Measurements from ENCODE around the gene HOXA11. TPM values are rescaled to one million over a fixed set of nuclear protein-coding genes. Genes with fewer than 3 reads are reported as not detected.

Gene HOXA11
- polyA plus RNA-seq, 1 of the 3 experiments (the other 2 are of a cell fraction) = not detected

DNA sequence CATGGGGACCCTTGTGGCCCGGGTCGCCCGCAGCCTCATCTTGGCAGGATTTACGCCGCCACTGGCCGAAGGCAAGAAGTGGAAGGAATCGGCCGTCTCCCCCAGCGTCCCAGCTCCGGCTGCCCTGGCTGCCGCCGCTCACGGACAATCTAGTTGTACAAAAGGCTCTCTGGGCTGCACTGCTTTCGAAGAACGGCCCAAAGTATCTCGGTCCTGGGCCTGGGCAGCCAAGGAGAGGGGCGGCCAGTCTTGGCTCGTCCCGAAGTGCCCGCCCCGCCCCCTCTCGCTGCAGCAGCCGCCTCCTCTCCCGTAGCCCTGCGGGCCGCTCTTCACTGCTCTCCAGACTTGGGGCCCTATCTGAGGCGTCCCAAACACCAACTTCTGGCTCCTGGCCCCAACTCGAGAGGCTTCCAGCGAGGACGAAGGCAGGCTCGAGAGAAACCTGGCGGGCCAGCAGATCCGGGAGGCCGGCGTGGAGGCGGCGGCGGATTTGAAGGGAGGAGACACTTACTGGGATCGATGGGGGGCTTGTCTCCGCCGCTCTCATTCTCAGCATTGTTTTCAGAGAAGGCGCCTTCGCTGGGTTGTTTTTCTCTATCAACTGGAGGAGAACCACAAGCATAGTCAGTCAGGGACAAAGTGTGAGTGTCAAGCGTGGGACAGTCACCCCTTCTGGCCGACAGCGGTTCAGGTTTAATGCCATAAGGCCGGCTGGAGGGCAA lies 20.5 kb downstream of the HOXA11 start:
- H2AFZ ChIP-seq (ENCODE audit: low read depth) = no peak overlapping the region
- no peak overlapping the region for H3K9ac ChIP-seq
- POLR2A ChIA-PET = no interaction called here
- H3F3A ChIP-seq (replicated peaks; ENCODE audit: insufficient read depth) = peaks cover 13% of the 10 kb centered on the region
- peaks cover 0 to 8% of the 10 kb centered on the region in 2 experiments; a peak in 1 of 4 replicates for H3K4me1 ChIP-seq (ENCODE audit: control insufficient read depth in 1 of 2, insufficient read depth in 2 of 2, low read depth in 1 of 2, low read length in 1 of 2)
- no peaks in the 10 kb centered on the region for H3K9me2 ChIP-seq
- H3K4me3 ChIP-seq (ENCODE audit: low read depth in 2 of 2, low read length in 1 of 2) = no peak overlapping the region
- H3K79me2 ChIP-seq (ENCODE audit: insufficient read depth) = no peaks in the 10 kb centered on the region
- CTCF ChIA-PET = interaction anchor here (0.6 to 12.1 kb wide), 4 partner anchors 10 to 1348 kb away, joined by 3 to 270 read pairs (median 104); partner anchors contain the start of genes HOXA10, HOXA3, HOXA5 and HOXA6
- H3K4me2 ChIP-seq = 0 out of 2 replicates have a peak overlapping the region, but pooled peaks have one; percentile 4
- H3K36me3 ChIP-seq (replicated peaks in 1 of 2; ENCODE audit: control insufficient read depth in 1 of 2, insufficient read depth in 2 of 2, low read length in 1 of 2) = no peaks in the 10 kb centered on the region
- H3K9me3 ChIP-seq = no peaks in the 10 kb centered on the region
- H3K27me3 ChIP-seq (ENCODE audit: insufficient read depth) = peaks cover 91% of the 10 kb centered on the region
- TF ChIP-seq, protein P1, sequence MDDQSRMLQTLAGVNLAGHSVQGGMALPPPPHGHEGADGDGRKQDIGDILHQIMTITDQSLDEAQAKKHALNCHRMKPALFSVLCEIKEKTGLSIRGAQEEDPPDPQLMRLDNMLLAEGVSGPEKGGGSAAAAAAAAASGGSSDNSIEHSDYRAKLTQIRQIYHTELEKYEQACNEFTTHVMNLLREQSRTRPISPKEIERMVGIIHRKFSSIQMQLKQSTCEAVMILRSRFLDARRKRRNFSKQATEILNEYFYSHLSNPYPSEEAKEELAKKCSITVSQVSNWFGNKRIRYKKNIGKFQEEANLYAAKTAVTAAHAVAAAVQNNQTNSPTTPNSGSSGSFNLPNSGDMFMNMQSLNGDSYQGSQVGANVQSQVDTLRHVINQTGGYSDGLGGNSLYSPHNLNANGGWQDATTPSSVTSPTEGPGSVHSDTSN (IDR thresholded peaks at IDR 0.05) = no peak
- TF ChIP-seq, protein P2, sequence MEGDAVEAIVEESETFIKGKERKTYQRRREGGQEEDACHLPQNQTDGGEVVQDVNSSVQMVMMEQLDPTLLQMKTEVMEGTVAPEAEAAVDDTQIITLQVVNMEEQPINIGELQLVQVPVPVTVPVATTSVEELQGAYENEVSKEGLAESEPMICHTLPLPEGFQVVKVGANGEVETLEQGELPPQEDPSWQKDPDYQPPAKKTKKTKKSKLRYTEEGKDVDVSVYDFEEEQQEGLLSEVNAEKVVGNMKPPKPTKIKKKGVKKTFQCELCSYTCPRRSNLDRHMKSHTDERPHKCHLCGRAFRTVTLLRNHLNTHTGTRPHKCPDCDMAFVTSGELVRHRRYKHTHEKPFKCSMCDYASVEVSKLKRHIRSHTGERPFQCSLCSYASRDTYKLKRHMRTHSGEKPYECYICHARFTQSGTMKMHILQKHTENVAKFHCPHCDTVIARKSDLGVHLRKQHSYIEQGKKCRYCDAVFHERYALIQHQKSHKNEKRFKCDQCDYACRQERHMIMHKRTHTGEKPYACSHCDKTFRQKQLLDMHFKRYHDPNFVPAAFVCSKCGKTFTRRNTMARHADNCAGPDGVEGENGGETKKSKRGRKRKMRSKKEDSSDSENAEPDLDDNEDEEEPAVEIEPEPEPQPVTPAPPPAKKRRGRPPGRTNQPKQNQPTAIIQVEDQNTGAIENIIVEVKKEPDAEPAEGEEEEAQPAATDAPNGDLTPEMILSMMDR (IDR thresholded peaks at IDR 0.05) = peak; percentile 34; the same call in 1 of the 2 replicates
- WGBS (ENCODE audit: low lambda C conversion rate) = 15% methylated on average over 33 of the region's 47 CpGs
- peaks cover 5% of the 10 kb centered on the region for H4K20me1 ChIP-seq (ENCODE audit: insufficient read depth)
- no peak for DNase-seq
- no peak overlapping the region for H3K27ac ChIP-seq (ENCODE audit: low read depth in 2 of 2, low read length in 1 of 2)

DNA sequence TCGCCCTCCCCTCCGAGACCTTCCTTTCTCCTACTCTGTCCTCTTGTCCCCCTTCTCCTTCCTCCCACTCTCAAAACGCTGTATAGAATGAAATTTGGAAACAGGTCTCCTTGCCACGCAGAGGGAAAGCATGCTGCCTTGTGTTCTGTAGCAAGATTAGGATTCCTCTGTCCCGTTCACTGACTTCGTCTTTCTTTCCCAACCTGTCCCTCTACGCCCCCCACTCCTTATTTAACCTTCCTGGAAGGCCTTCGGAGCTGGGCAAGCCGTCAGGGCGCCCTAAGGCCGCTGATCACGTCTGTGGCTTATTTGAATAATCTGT lies 21.0 kb downstream of the HOXA11 start:
- TF ChIP-seq CHD2 (IDR thresholded peaks at IDR 0.05; ENCODE audit: low read length, partially characterized antibody) (no peak), NRF1 (IDR thresholded peaks at IDR 0.05; ENCODE audit: low read depth, low read length) (no peak), GABPA (IDR thresholded peaks at IDR 0.05; ENCODE audit: low read depth) (no peak), RAD21 (IDR thresholded peaks at IDR 0.05; ENCODE audit: low read length) (no peak), GATA2 (CRISPR knock-in tag; IDR thresholded peaks at IDR 0.05) (no peak), ELF1 (IDR thresholded peaks at IDR 0.05) (no peak), TCF12 (IDR thresholded peaks at IDR 0.05) (no peak), TAF1 (IDR thresholded peaks at IDR 0.05; ENCODE audit: borderline replicate concordance, low read depth, low read length) (no peak), RFX5 (IDR thresholded peaks at IDR 0.05; ENCODE audit: low read length) (no peak), EZH2phosphoT487 (IDR thresholded peaks at IDR 0.05; ENCODE audit: borderline replicate concordance, low read depth) (no peak), MXI1 (IDR thresholded peaks at IDR 0.05; ENCODE audit: low read depth, low read length) (no peak), TEAD4 (IDR thresholded peaks at IDR 0.05; ENCODE audit: borderline replicate concordance, insufficient read depth) (no peak), YY1 (IDR thresholded peaks at IDR 0.05; ENCODE audit: low read depth) (no peak), POLR2AphosphoS5 (IDR thresholded peaks at IDR 0.05; ENCODE audit: low read depth, low read length) (no peak), RXRA (IDR thresholded peaks at IDR 0.05; ENCODE audit: borderline replicate concordance, low read depth) (no peak), JUND (IDR thresholded peaks at IDR 0.05) (no peak)
- TF ChIP-seq, protein P1 (IDR thresholded peaks at IDR 0.05) = no peak
- TF ChIP-seq, protein P3, sequence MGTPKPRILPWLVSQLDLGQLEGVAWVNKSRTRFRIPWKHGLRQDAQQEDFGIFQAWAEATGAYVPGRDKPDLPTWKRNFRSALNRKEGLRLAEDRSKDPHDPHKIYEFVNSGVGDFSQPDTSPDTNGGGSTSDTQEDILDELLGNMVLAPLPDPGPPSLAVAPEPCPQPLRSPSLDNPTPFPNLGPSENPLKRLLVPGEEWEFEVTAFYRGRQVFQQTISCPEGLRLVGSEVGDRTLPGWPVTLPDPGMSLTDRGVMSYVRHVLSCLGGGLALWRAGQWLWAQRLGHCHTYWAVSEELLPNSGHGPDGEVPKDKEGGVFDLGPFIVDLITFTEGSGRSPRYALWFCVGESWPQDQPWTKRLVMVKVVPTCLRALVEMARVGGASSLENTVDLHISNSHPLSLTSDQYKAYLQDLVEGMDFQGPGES (IDR thresholded peaks at IDR 0.05; ENCODE audit: low read depth, low read length) = no peak
- TF ChIP-seq, protein P4, sequence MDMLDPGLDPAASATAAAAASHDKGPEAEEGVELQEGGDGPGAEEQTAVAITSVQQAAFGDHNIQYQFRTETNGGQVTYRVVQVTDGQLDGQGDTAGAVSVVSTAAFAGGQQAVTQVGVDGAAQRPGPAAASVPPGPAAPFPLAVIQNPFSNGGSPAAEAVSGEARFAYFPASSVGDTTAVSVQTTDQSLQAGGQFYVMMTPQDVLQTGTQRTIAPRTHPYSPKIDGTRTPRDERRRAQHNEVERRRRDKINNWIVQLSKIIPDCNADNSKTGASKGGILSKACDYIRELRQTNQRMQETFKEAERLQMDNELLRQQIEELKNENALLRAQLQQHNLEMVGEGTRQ (IDR thresholded peaks at IDR 0.05; ENCODE audit: borderline replicate concordance, low read depth, low read length) = no peak
- TF ChIP-seq, protein P5, sequence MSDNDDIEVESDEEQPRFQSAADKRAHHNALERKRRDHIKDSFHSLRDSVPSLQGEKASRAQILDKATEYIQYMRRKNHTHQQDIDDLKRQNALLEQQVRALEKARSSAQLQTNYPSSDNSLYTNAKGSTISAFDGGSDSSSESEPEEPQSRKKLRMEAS (IDR thresholded peaks at IDR 0.05; ENCODE audit: low read depth) = no peak
- Histone ChIP-seq H3K4me1 (ENCODE audit: control insufficient read depth in 1 of 2, insufficient read depth in 2 of 2, low read depth in 1 of 2, low read length in 1 of 2) (peaks cover 0 to 8% of the 10 kb centered on the region in 2 experiments; a peak in 1 of 4 replicates), H3F3A (replicated peaks; ENCODE audit: insufficient read depth) (peaks cover 13% of the 10 kb centered on the region), H3K4me2 (no peak overlapping the region), H3K9ac (no peak overlapping the region), H3K36me3 (replicated peaks in 1 of 2; ENCODE audit: control insufficient read depth in 1 of 2, insufficient read depth in 2 of 2, low read length in 1 of 2) (no peaks in the 10 kb centered on the region), H3K4me3 (ENCODE audit: low read depth in 2 of 2, low read length in 1 of 2) (no peak overlapping the region), H3K9me3 (no peaks in the 10 kb centered on the region), H3K27me3 (ENCODE audit: insufficient read depth) (peaks cover 91% of the 10 kb centered on the region), H3K79me2 (ENCODE audit: insufficient read depth) (no peaks in the 10 kb centered on the region), H4K20me1 (ENCODE audit: insufficient read depth) (peaks cover 5% of the 10 kb centered on the region), H3K9me2 (no peaks in the 10 kb centered on the region), H3K27ac (ENCODE audit: low read depth in 2 of 2, low read length in 1 of 2) (no peak overlapping the region), H2AFZ (ENCODE audit: low read depth) (no peak overlapping the region)
- no peak for DNase-seq
- WGBS (ENCODE audit: low lambda C conversion rate) = 29% methylated on average over 12 of the region's 12 CpGs
- ChIA-PET CTCF (interaction anchor here (0.6 to 12.1 kb wide), 5 partner anchors 11 to 1349 kb away, joined by 3 to 270 read pairs (median 31); partner anchors contain the start of genes HOXA10, HOXA3, HOXA5 and HOXA6), POLR2A (no interaction called here)
